GM12875 (cell line): ENCODE measurements around the gene PCSK6.

Source experiments
- H3K4me3 ChIP-seq: one replicate; pipeline ENCODE4 v1.5.1; 2011; ENCODE audit warnings: low read depth, low read length, control low read depth
- CTCF ChIP-seq: IDR thresholded peaks from 2 replicates; pipeline ENCODE4 v1.5.1; 2011; ENCODE audit warnings: low read depth, mild to moderate bottlenecking, control low read depth, inconsistent platforms, low read length, moderate library complexity, borderline replicate concordance; ENCODE audit not compliant: insufficient read depth

Gene PCSK6

GRCh38 chr15:101437209-101437608 is 52.3 kb downstream of the PCSK6 start:
- no peak overlapping the region for H3K4me3 ChIP-seq
- TF ChIP-seq CTCF, result no peak

- no peak overlapping the region for H3K4me3 ChIP-seq
- no peak for TF ChIP-seq CTCF
Measured at GRCh38 chr15:101436526-101436925, 53.0 kb downstream of the PCSK6 start.

- no peak overlapping the region for H3K4me3 ChIP-seq
- TF ChIP-seq CTCF, result no peak
Measured at GRCh38 chr15:101435761-101436160, 53.7 kb downstream of the PCSK6 start.

GRCh38 chr15:101434032-101434920 is 55.2 kb downstream of the PCSK6 start:
- no peak overlapping the region for H3K4me3 ChIP-seq
- no peak for TF ChIP-seq CTCF

GRCh38 chr15:101433396-101433795 is 56.1 kb downstream of the PCSK6 start:
- no peak overlapping the region for H3K4me3 ChIP-seq

GRCh38 chr15:101432982-101433381 is 56.5 kb downstream of the PCSK6 start:
- no peak for TF ChIP-seq CTCF

More at GRCh38 chr15:101433396-101433795, 56.1 kb downstream of the PCSK6 start:
- no peak for TF ChIP-seq CTCF

GRCh38 chr15:101431748-101432147 is 57.8 kb downstream of the PCSK6 start:
- no peak overlapping the region for H3K4me3 ChIP-seq

More at GRCh38 chr15:101432982-101433381, 56.5 kb downstream of the PCSK6 start:
- H3K4me3 ChIP-seq, result no peak overlapping the region

More at GRCh38 chr15:101431748-101432147, 57.8 kb downstream of the PCSK6 start:
- no peak for TF ChIP-seq CTCF
